ENCODE measurements around the gene CDK14.

DNA sequence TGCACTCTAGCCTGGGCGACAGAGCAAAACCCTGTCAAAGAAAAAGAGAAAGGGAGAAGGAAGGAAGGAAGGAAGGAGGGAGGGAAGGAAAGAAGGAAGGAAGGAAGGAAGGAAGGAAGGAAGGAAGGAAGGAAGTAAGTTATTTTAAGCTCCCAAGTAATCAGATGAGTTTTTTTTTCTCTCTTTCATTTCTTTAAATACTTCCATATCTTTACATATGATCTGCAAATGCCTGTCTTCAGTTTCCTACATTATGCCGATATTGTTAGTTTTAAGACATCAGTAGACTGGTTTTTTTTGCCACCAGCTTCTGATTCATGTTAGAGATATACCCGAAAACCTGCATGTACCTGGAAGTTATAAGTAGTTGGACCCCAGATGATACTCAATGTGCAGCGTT lies 495.5 kb downstream of the CDK14 start:
- TF ChIP-seq, protein P1, sequence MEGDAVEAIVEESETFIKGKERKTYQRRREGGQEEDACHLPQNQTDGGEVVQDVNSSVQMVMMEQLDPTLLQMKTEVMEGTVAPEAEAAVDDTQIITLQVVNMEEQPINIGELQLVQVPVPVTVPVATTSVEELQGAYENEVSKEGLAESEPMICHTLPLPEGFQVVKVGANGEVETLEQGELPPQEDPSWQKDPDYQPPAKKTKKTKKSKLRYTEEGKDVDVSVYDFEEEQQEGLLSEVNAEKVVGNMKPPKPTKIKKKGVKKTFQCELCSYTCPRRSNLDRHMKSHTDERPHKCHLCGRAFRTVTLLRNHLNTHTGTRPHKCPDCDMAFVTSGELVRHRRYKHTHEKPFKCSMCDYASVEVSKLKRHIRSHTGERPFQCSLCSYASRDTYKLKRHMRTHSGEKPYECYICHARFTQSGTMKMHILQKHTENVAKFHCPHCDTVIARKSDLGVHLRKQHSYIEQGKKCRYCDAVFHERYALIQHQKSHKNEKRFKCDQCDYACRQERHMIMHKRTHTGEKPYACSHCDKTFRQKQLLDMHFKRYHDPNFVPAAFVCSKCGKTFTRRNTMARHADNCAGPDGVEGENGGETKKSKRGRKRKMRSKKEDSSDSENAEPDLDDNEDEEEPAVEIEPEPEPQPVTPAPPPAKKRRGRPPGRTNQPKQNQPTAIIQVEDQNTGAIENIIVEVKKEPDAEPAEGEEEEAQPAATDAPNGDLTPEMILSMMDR (IDR thresholded peaks at IDR 0.05): no peak
- TF ChIP-seq POLR2A (IDR thresholded peaks at IDR 0.05): no peak
